H1 (cell line): Measurements from ENCODE around the gene TTC29. TPM values are rescaled to one million over a fixed set of nuclear protein-coding genes. Genes with fewer than 3 reads are reported as not detected.

Experiments used
- JUN ChIP-seq: IDR thresholded peaks from 2 replicates; pipeline ENCODE4 v1.6.1; 2011; ENCODE audit warnings: low read depth, mild to moderate bottlenecking, improper control_type of control experiment, low read length
- SP4 ChIP-seq: IDR thresholded peaks from 2 replicates; pipeline ENCODE4 v1.6.1; 2012; ENCODE audit warnings: low read length, inconsistent platforms
- SUZ12 ChIP-seq: fragments of 200-600 bp; sonication (generic); IDR thresholded peaks from 2 replicates; pipeline ENCODE4 v1.6.1; 2012; ENCODE audit warnings: mild to moderate bottlenecking, inconsistent platforms, low read length, moderate library complexity, mixed read lengths
- polyA plus RNA-seq, 7 experiments: library from polyadenylated mRNA; depleted of rRNA in 3 of 7; stranded (reverse) in 5 of 7; unstranded in 2 of 7; fragments of >200 nt in 5 of 7; fragments of 200-250 nt in 2 of 7; gene quantifications; 1 replicate in 5 of 7; 2 replicates in 1 of 7; 4 replicates in 1 of 7; pipeline versions ENCODE4 v1.2.1 to v1.2.3, GENCODE V29; 2011 to 2013; ENCODE audit warnings: missing spikeins in 2 of 7, mixed read lengths in 2 of 7
- total RNA-seq: library from RNA; stranded (reverse); fragmentation: NEBNext Ultra II Directional; extraction: Animal tissue kit (Norgen Biotek cat#: 25700); gene quantifications from 2 replicates; pipeline ENCODE4 v1.2.1, GENCODE V29; 2021
- TF ChIP-seq, protein P1 (sequence below): IDR thresholded peaks from 2 replicates; pipeline ENCODE4 v1.6.1; 2012; ENCODE audit warnings: inconsistent platforms
- TF ChIP-seq, protein P2 (sequence below): IDR thresholded peaks from 2 replicates; pipeline ENCODE4 v1.6.1; 2012; ENCODE audit warnings: inconsistent platforms

The TTC29 gene
- total and polyA plus RNA-seq, 2 of the 8 experiments (the other 6 are each of a cell fraction or from before 2014, with no cell fraction given) = 0.28 TPM; not detected in 1

GRCh38 chr4:146959692-146960091, 14.0 kb upstream of the TTC29 start (continued):
- TF ChIP-seq, protein P1, sequence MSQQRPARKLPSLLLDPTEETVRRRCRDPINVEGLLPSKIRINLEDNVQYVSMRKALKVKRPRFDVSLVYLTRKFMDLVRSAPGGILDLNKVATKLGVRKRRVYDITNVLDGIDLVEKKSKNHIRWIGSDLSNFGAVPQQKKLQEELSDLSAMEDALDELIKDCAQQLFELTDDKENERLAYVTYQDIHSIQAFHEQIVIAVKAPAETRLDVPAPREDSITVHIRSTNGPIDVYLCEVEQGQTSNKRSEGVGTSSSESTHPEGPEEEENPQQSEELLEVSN = no peak
- TF ChIP-seq, protein P2, sequence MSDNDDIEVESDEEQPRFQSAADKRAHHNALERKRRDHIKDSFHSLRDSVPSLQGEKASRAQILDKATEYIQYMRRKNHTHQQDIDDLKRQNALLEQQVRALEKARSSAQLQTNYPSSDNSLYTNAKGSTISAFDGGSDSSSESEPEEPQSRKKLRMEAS = no peak
- no peak for TF ChIP-seq SP4
- TF ChIP-seq SUZ12 = no peak
- TF ChIP-seq JUN = no peak
- TF ChIP-seq, all 59 proteins: peak for 0
